OCI-LY3 (cell line): ENCODE results near the gene CBL.
"Not testable (repeated sequence)": the region's sequence is repeated elsewhere in the genome, so short reads cannot be mapped to it uniquely, and the experiment has no call there.

Experiments
- H2AFZ ChIP-seq: fragments of 200-600, 300-600 bp; shearing (Covaris generic); 2 replicates; pipeline ENCODE4 v1.6.0; 2014; ENCODE audit warnings: antibody characterized with exemption, low read depth, low read length
- H3K27ac ChIP-seq: fragments of 200-600, 300-600 bp; sonication (generic); 2 replicates; pipeline ENCODE4 v1.5.1; 2014; ENCODE audit warnings: mild to moderate bottlenecking, low read length, moderate library complexity, mixed read lengths
- H3K27me3 ChIP-seq: fragments of 200-600, 300-600 bp; sonication (generic); 2 replicates; pipeline ENCODE4 v1.6.1; 2014; ENCODE audit warnings: low read depth, low read length, mixed read lengths
- H3K36me3 ChIP-seq: fragments of 200-600, 300-600 bp; sonication (generic); replicated peaks from 2 replicates; pipeline ENCODE3; 2014; ENCODE audit warnings: low read depth, low read length, mixed read lengths
- H3K4me1 ChIP-seq: fragments of 300-600, 200-600 bp; sonication (generic); 2 replicates; pipeline ENCODE4 v1.6.1; 2014; ENCODE audit warnings: low read length, mixed read lengths
- H3K4me2 ChIP-seq: fragments of 200-600, 300-600 bp; sonication (generic); 2 replicates; pipeline ENCODE4 v1.6.1; 2014; ENCODE audit warnings: low read length, mixed read lengths
- H3K4me3 ChIP-seq: fragments of 300-600, 200-600 bp; sonication (generic); 2 replicates; pipeline ENCODE4 v1.5.1; 2014; ENCODE audit warnings: antibody characterized with exemption, mild to moderate bottlenecking, low read length, moderate library complexity
- H3K79me2 ChIP-seq: fragments of 300-600, 200-600 bp; shearing (Covaris generic); 2 replicates; pipeline ENCODE4 v1.6.1; 2014; ENCODE audit warnings: mild to moderate bottlenecking, low read length, mixed read lengths
- H3K9ac ChIP-seq: fragments of 300-600, 200-600 bp; shearing (Covaris generic); 2 replicates; pipeline ENCODE4 v1.6.0; 2014; ENCODE audit warnings: mild to moderate bottlenecking, low read length, moderate library complexity
- H3K9me3 ChIP-seq: fragments of 200-600, 300-600 bp; shearing (Covaris generic); 2 replicates; pipeline ENCODE4 v1.6.1; 2014; ENCODE audit warnings: low read length, mixed read lengths; ENCODE audit not compliant: insufficient read depth
- H4K20me1 ChIP-seq: fragments of 200-600, 300-600 bp; sonication (generic); 2 replicates; pipeline ENCODE4 v1.6.1; 2016; ENCODE audit warnings: low read length, mixed read lengths; ENCODE audit not compliant: insufficient read depth
- EZH2phosphoT487 ChIP-seq: fragments of 200-600 bp; shearing (Covaris generic); IDR thresholded peaks from 2 replicates; pipeline ENCODE4 v1.6.1; 2018; ENCODE audit warnings: antibody characterized with exemption, mixed run types, low read depth
- TF ChIP-seq, protein P1 (sequence below): fragments of 200-600, 300-600 bp; sonication (generic); IDR thresholded peaks from 2 replicates; pipeline ENCODE4 v1.5.1; 2014; ENCODE audit warnings: antibody characterized with exemption, low read length, low read depth

The CBL gene

DNA sequence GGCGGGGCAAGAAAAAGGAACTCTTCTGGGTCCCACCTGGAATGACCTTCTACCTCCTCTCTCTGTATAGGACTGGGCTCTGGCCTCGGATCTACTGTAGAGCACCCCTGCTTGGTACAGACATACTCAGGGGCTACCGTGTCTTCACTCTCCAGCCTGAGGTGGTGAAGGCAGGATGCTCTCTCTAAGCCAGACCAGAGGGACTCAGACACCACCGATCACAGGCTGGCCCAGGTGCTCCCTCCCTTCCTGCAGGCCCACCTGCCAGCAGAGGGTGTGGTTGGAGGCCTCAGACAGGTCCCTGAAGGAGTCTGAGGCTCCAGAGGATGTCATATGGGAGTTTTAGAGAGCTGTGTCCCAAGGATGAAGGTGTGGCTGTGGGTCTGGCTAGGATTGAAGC, 16.7 kb upstream of the CBL start:
- no peak for TF ChIP-seq EZH2phosphoT487
- TF ChIP-seq, protein P1, sequence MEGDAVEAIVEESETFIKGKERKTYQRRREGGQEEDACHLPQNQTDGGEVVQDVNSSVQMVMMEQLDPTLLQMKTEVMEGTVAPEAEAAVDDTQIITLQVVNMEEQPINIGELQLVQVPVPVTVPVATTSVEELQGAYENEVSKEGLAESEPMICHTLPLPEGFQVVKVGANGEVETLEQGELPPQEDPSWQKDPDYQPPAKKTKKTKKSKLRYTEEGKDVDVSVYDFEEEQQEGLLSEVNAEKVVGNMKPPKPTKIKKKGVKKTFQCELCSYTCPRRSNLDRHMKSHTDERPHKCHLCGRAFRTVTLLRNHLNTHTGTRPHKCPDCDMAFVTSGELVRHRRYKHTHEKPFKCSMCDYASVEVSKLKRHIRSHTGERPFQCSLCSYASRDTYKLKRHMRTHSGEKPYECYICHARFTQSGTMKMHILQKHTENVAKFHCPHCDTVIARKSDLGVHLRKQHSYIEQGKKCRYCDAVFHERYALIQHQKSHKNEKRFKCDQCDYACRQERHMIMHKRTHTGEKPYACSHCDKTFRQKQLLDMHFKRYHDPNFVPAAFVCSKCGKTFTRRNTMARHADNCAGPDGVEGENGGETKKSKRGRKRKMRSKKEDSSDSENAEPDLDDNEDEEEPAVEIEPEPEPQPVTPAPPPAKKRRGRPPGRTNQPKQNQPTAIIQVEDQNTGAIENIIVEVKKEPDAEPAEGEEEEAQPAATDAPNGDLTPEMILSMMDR: no peak
- H2AFZ ChIP-seq: no peak overlapping the region
- H3K79me2 ChIP-seq: no peaks in the 10 kb centered on the region
- no peak overlapping the region for H3K4me3 ChIP-seq
- H4K20me1 ChIP-seq: no peaks in the 10 kb centered on the region
- no peak overlapping the region for H3K4me2 ChIP-seq
- H3K36me3 ChIP-seq: peaks cover 3% of the 10 kb centered on the region
- no peak overlapping the region for H3K27ac ChIP-seq
- no peaks in the 10 kb centered on the region for H3K27me3 ChIP-seq
- H3K4me1 ChIP-seq: no peaks in the 10 kb centered on the region
- H3K9ac ChIP-seq: no peak overlapping the region
- H3K9me3 ChIP-seq: no peaks in the 10 kb centered on the region

DNA sequence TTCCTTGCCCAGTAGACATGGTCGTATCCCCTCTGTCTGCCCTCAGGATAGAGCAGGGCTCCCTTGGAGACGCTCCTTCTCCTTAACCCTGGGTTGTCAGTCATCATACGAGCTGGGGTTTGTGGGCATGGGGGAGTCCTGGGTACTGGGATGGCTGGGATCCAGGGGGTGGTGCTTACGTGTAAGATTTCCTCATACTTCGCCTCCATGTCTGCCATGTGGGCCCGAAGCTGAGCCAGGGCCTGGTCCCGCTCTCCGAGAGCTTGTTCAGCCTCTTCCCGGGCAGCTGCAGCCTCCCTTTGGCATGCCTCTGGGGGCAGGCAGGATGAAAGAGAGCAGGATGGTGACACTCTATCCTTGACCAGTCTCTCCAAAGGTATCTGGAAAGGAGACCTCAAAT, 15.6 kb upstream of the CBL start:
- Histone ChIP-seq H4K20me1 (no peaks in the 10 kb centered on the region), H3K9ac (no peak overlapping the region), H3K4me1 (no peaks in the 10 kb centered on the region), H2AFZ (no peak overlapping the region), H3K27ac (no peak overlapping the region), H3K4me2 (no peak overlapping the region), H3K27me3 (no peaks in the 10 kb centered on the region), H3K36me3 (no peaks in the 10 kb centered on the region), H3K4me3 (no peak overlapping the region), H3K79me2 (no peaks in the 10 kb centered on the region), H3K9me3 (no peaks in the 10 kb centered on the region)
- TF ChIP-seq, protein P1: no peak
- TF ChIP-seq EZH2phosphoT487: no peak

DNA sequence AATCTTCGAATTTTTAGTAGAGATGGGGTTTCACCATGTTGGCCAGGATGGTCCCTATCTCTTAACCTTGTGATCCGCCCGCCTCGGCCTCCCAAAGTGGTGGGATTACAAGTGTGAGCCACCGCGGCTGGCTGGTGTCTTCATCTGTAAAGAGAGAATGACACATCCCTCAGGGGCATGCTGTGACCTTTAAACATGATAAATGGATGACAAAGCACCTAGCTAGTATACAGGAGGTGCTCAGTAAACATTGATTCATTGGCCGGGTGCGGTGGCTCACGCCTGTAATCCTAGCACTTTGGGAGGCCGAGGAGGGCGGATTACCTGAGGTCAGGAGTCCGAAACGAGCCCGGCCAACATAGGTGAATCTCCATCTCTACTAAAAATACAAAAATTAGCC, 14.9 kb upstream of the CBL start:
- not testable (repeated sequence) for H3K27me3 ChIP-seq, H3K4me2 ChIP-seq, H2AFZ ChIP-seq, H4K20me1 ChIP-seq, H3K9me3 ChIP-seq, H3K4me1 ChIP-seq, H3K9ac ChIP-seq, H3K4me3 ChIP-seq, H3K27ac ChIP-seq, H3K36me3 ChIP-seq, H3K79me2 ChIP-seq

DNA sequence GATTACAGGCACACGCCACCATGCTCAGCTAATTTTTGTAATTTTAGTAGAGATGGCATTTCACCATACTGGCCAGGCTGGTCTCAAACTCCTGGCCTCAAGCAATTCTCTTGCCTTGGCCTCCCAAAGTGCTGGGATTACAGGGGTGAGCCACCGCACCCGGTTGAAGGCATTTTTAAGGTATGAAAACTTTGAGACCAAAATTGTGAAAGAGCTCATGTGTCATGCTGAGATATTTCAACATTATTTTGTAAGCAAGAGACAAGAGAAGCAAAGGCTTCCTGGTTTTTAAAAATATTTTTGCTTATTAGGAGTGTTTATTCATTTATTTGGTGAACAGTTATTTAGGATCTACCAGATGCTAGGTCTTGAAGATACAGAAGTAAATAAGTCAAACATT, 14.0 kb upstream of the CBL start:
- Histone ChIP-seq H3K4me3 (no peak overlapping the region), H3K27ac (no peak overlapping the region), H3K27me3 (no peaks in the 10 kb centered on the region), H3K36me3 (no peaks in the 10 kb centered on the region), H3K4me1 (peaks cover 4% of the 10 kb centered on the region; the same call in 1 of the 2 replicates), H4K20me1 (no peaks in the 10 kb centered on the region), H3K9me3 (no peaks in the 10 kb centered on the region), H3K4me2 (no peak overlapping the region), H2AFZ (no peak overlapping the region), H3K9ac (no peak overlapping the region), H3K79me2 (no peaks in the 10 kb centered on the region)
- TF ChIP-seq, protein P1: no peak
- no peak for TF ChIP-seq EZH2phosphoT487

DNA sequence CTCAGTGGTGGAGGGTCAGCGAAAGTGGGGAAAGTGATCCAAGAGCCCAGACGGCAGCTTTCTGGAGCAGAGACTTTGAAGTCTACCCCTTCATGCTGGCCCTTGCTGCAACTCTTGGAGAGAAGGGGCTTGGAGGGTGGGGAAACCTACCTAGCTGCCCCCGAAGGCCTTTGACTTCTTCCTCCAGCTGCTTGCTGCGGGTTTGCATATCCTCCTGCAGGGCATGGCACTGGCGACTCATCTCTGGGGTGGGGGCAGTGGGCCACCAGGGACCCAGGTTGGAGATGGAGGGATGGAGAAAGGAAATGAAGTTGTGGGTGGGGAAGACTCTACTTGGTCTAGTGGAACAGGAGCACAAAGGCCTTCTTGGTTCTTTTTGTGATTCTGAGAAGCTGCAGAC, 13.1 kb upstream of the CBL start:
- H3K79me2 ChIP-seq: no peaks in the 10 kb centered on the region
- H4K20me1 ChIP-seq: no peaks in the 10 kb centered on the region
- no peaks in the 10 kb centered on the region for H3K9me3 ChIP-seq
- no peak overlapping the region for H3K4me2 ChIP-seq
- H3K4me3 ChIP-seq: no peak overlapping the region
- no peak for TF ChIP-seq EZH2phosphoT487
- H3K9ac ChIP-seq: no peak overlapping the region
- H3K27ac ChIP-seq: no peak overlapping the region
- H3K27me3 ChIP-seq: no peaks in the 10 kb centered on the region
- H3K4me1 ChIP-seq: peaks cover 4% of the 10 kb centered on the region; the same call in 1 of the 2 replicates
- H2AFZ ChIP-seq: no peak overlapping the region
- H3K36me3 ChIP-seq: no peaks in the 10 kb centered on the region
